SK-N-MC (cell line): ENCODE data around the gene SDF4.

Experiments used
- DNase-seq: peaks from one replicate; pipeline ENCODE4 v3.0.0-alpha.2; 2011; ENCODE audit warnings: low read depth, low spot score
- H3K27ac ChIP-seq: fragments of 200-600 bp; sonication (generic); 2 replicates; pipeline ENCODE4 v1.5.1; 2016; ENCODE audit warnings: mixed run types
- H3K36me3 ChIP-seq: fragments of 200-600 bp; sonication (generic); 2 replicates; pipeline ENCODE4 v1.6.1; 2017; ENCODE audit warnings: antibody characterized with exemption, low read length, mixed read lengths; ENCODE audit not compliant: insufficient read depth
- H3K4me3 ChIP-seq: fragments of 200-600 bp; sonication (generic); 2 replicates; pipeline ENCODE4 v1.5.1; 2016
- H3K9ac ChIP-seq: fragments of 200-600 bp; sonication (generic); 2 replicates; pipeline ENCODE4 v1.8.0; 2017; ENCODE audit warnings: mixed run types, mixed read lengths; ENCODE audit not compliant: insufficient read length
- H3K9me3 ChIP-seq: fragments of 200-600 bp; sonication (generic); 2 replicates; pipeline ENCODE4 v1.6.1; 2017; ENCODE audit warnings: low read depth, mild to moderate bottlenecking, antibody characterized with exemption, low read length, moderate library complexity, mixed read lengths
- EZH2 ChIP-seq: fragments of 200-600 bp; sonication (generic); IDR thresholded peaks from one replicate; pipeline ENCODE4 v1.6.1; 2017; ENCODE audit warnings: antibody characterized with exemption
- FOXP2 ChIP-seq: optimal IDR thresholded peaks from 2 replicates; pipeline ENCODE3; 2011; ENCODE audit warnings: mild to moderate bottlenecking, moderate library complexity; ENCODE audit not compliant: insufficient read depth; ENCODE audit errors: extremely low read length, control extremely low read depth
- POLR2AphosphoS5 ChIP-seq: IDR thresholded peaks from 2 replicates; pipeline ENCODE4 v1.6.1; 2012; ENCODE audit warnings: mild to moderate bottlenecking, low read depth, low read length, borderline replicate concordance

SDF4 gene

GRCh38 chr1:1185101-1185765, 46.6 kb downstream of the SDF4 start:
- no peak for DNase-seq
- Histone ChIP-seq H3K9me3 (no peaks in the 10 kb centered on the region), H3K4me3 (no peak overlapping the region), H3K36me3 (no peaks in the 10 kb centered on the region), H3K9ac (no peak overlapping the region), H3K27ac (no peak overlapping the region)
- TF ChIP-seq EZH2 = no peak

GRCh38 chr1:1183833-1184775, 47.7 kb downstream of the SDF4 start:
- Histone ChIP-seq H3K9me3 (no peaks in the 10 kb centered on the region), H3K27ac (no peak overlapping the region), H3K9ac (no peak overlapping the region), H3K4me3 (no peak overlapping the region), H3K36me3 (no peaks in the 10 kb centered on the region)
- DNase-seq = no peak
- no peak for TF ChIP-seq FOXP2
- no peak for TF ChIP-seq POLR2AphosphoS5
- no peak for TF ChIP-seq EZH2

- no peak for DNase-seq
- Histone ChIP-seq H3K27ac (no peak overlapping the region), H3K9ac (no peak overlapping the region), H3K4me3 (no peak overlapping the region), H3K36me3 (no peaks in the 10 kb centered on the region), H3K9me3 (no peaks in the 10 kb centered on the region)
- TF ChIP-seq POLR2AphosphoS5 = no peak
Observed at GRCh38 chr1:1183221-1183747, 48.5 kb downstream of the SDF4 start.

- Histone ChIP-seq H3K27ac (no peak overlapping the region), H3K4me3 (no peak overlapping the region), H3K9me3 (no peaks in the 10 kb centered on the region), H3K9ac (no peak overlapping the region), H3K36me3 (no peaks in the 10 kb centered on the region)
- no peak for TF ChIP-seq EZH2
- TF ChIP-seq FOXP2 = no peak
- no peak for TF ChIP-seq POLR2AphosphoS5
- no peak for DNase-seq
Observed at GRCh38 chr1:1182491-1183220, 49.1 kb downstream of the SDF4 start.

- Histone ChIP-seq H3K36me3 (no peaks in the 10 kb centered on the region), H3K9ac (no peak overlapping the region), H3K27ac (no peak overlapping the region), H3K4me3 (no peak overlapping the region), H3K9me3 (no peaks in the 10 kb centered on the region)
- DNase-seq = no peak
- TF ChIP-seq POLR2AphosphoS5 = no peak
- no peak for TF ChIP-seq EZH2
- no peak for TF ChIP-seq FOXP2
Observed at GRCh38 chr1:1181938-1182410, 49.8 kb downstream of the SDF4 start.

GRCh38 chr1:1181129-1181937, 50.5 kb downstream of the SDF4 start:
- H3K27ac ChIP-seq = no peak overlapping the region
- no peak for DNase-seq
- H3K36me3 ChIP-seq = no peaks in the 10 kb centered on the region
- TF ChIP-seq EZH2 (no peak), FOXP2 (no peak), POLR2AphosphoS5 (no peak)
- H3K9ac ChIP-seq = no peak overlapping the region
- H3K9me3 ChIP-seq = no peaks in the 10 kb centered on the region
- no peak overlapping the region for H3K4me3 ChIP-seq

- no peaks in the 10 kb centered on the region for H3K36me3 ChIP-seq
- no peak overlapping the region for H3K4me3 ChIP-seq
- no peak for DNase-seq
- no peak overlapping the region for H3K9ac ChIP-seq
- TF ChIP-seq EZH2 = no peak
- TF ChIP-seq FOXP2 = no peak
- no peak for TF ChIP-seq POLR2AphosphoS5
- H3K27ac ChIP-seq = no peak overlapping the region
- no peaks in the 10 kb centered on the region for H3K9me3 ChIP-seq
Observed at GRCh38 chr1:1179983-1180861, 51.6 kb downstream of the SDF4 start.
